Calu3 (cell line): Measurements from ENCODE around the gene FUCA2. TPM values are rescaled to one million over a fixed set of nuclear protein-coding genes. Genes with fewer than 3 reads are reported as not detected.

Experiments
- BruUV-seq: library from RNA; stranded (reverse); fragments of 400-500 nt; replicated peaks from 2 replicates; lab custom pipeline; 2021; lab: Mats Ljungman, UMichigan
- CTCF ChIA-PET: fragments of 300-600 bp; sonication (Branson Sonifier 250); formaldehyde crosslinking; loops from one replicate; lab custom pipeline; 2022; ENCODE audit warnings: antibody characterized with exemption; lab: Charles Lee
- DNase-seq: peaks from one replicate; pipeline ENCODE4 v3.0.0; 2022
- H3K27ac Mint-ChIP-seq: one replicate; pipeline ENCODE4 v1.8.0; 2022; ENCODE audit warnings: mixed read lengths; ENCODE audit not compliant: unreplicated experiment
- H3K27me3 Mint-ChIP-seq: one replicate; pipeline ENCODE4 v1.8.0; 2022; ENCODE audit warnings: mixed read lengths; ENCODE audit not compliant: unreplicated experiment
- H3K36me3 Mint-ChIP-seq: one replicate; pipeline ENCODE4 v1.8.0; 2022; ENCODE audit warnings: mild to moderate bottlenecking, moderate library complexity, mixed read lengths; ENCODE audit not compliant: insufficient read depth, unreplicated experiment
- H3K4me1 Mint-ChIP-seq: one replicate; pipeline ENCODE4 v1.8.0; 2022; ENCODE audit warnings: mild to moderate bottlenecking, low read depth, mixed read lengths; ENCODE audit not compliant: unreplicated experiment
- H3K4me3 Mint-ChIP-seq: one replicate; pipeline ENCODE4 v1.8.0; 2022; ENCODE audit warnings: mild to moderate bottlenecking, low read depth, moderate library complexity, mixed read lengths; ENCODE audit not compliant: unreplicated experiment
- H3K9me3 Mint-ChIP-seq: one replicate; pipeline ENCODE4 v1.8.0; 2022; ENCODE audit warnings: low read depth, mixed read lengths; ENCODE audit not compliant: unreplicated experiment
- CTCF ChIP-seq: fragments of 200-600 bp; IDR thresholded peaks from one replicate; pipeline ENCODE4 v1.8.0; 2022; ENCODE audit warnings: antibody characterized with exemption; ENCODE audit not compliant: unreplicated experiment
- intact Hi-C: fragments of 100-400 bp; cut with micrococcal nuclease; formaldehyde crosslinking; loops from one replicate; pipeline ENCODE4 v1.10.0; 2022; ENCODE audit not compliant: unreplicated experiment
- total RNA-seq: library from RNA; stranded (reverse); gene quantifications from 2 replicates; pipeline ENCODE4 v1.2.3, GENCODE V29; 2022

FUCA2 gene
- total RNA-seq, 1 experiment from 2014 or later = 45.5 TPM

GRCh38 chr6:143545165-143545564, 33.6 kb upstream of the FUCA2 start:
- H3K4me1 Mint-ChIP-seq = peaks cover 39% of the 10 kb centered on the region
- no peaks in the 10 kb centered on the region for H3K36me3 Mint-ChIP-seq
- no peak overlapping the region for H3K4me3 Mint-ChIP-seq
- CTCF ChIA-PET = no interaction called here
- no peak overlapping the region for H3K27ac Mint-ChIP-seq
- no peak for TF ChIP-seq CTCF
- BruUV-seq = no TSS peak
- H3K9me3 Mint-ChIP-seq = no peaks in the 10 kb centered on the region
- no peak for DNase-seq
- no peaks in the 10 kb centered on the region for H3K27me3 Mint-ChIP-seq
- intact Hi-C loops = no loop called here

- BruUV-seq = no TSS peak
- H3K27ac Mint-ChIP-seq = no peak overlapping the region
- DNase-seq = no peak
- H3K27me3 Mint-ChIP-seq = no peaks in the 10 kb centered on the region
- TF ChIP-seq CTCF = no peak
- intact Hi-C loops = no loop called here
- H3K4me1 Mint-ChIP-seq = peaks cover 39% of the 10 kb centered on the region
- H3K4me3 Mint-ChIP-seq = no peak overlapping the region
- H3K36me3 Mint-ChIP-seq = no peaks in the 10 kb centered on the region
- CTCF ChIA-PET = no interaction called here
- no peaks in the 10 kb centered on the region for H3K9me3 Mint-ChIP-seq
Observed at GRCh38 chr6:143544011-143544696, 32.6 kb upstream of the FUCA2 start.

- intact Hi-C loops = no loop called here
- no peak for TF ChIP-seq CTCF
- no peak overlapping the region for H3K4me3 Mint-ChIP-seq
- no peaks in the 10 kb centered on the region for H3K36me3 Mint-ChIP-seq
- DNase-seq = no peak
- H3K27ac Mint-ChIP-seq = no peak overlapping the region
- BruUV-seq = no TSS peak
- peaks cover 33% of the 10 kb centered on the region for H3K4me1 Mint-ChIP-seq
- no peaks in the 10 kb centered on the region for H3K9me3 Mint-ChIP-seq
- H3K27me3 Mint-ChIP-seq = no peaks in the 10 kb centered on the region
- CTCF ChIA-PET = no interaction called here
Observed at GRCh38 chr6:143543435-143543834, 31.9 kb upstream of the FUCA2 start.

- CTCF ChIA-PET = no interaction called here
- no peak for DNase-seq
- H3K27me3 Mint-ChIP-seq = no peaks in the 10 kb centered on the region
- H3K27ac Mint-ChIP-seq = no peak overlapping the region
- no peaks in the 10 kb centered on the region for H3K9me3 Mint-ChIP-seq
- intact Hi-C loops = no loop called here
- BruUV-seq = no TSS peak
- H3K36me3 Mint-ChIP-seq = peaks cover 3% of the 10 kb centered on the region
- H3K4me3 Mint-ChIP-seq = no peak overlapping the region
- TF ChIP-seq CTCF = no peak
- peaks cover 31% of the 10 kb centered on the region for H3K4me1 Mint-ChIP-seq
Observed at GRCh38 chr6:143542888-143543287, 31.4 kb upstream of the FUCA2 start.
